Fibroblast of skin of left quadriceps (primary cell): ENCODE data around the gene MFAP4.
"Not testable (repeated sequence)": the region's sequence is repeated elsewhere in the genome, so short reads cannot be mapped to it uniquely, and the experiment has no call there.

Experiments used
- DNase-seq, 2 experiments: peaks; one replicate each; pipeline ENCODE4 v3.0.0-alpha.2; 2013; ENCODE audit warnings: low read depth in 2 of 2

MFAP4 gene

DNA sequence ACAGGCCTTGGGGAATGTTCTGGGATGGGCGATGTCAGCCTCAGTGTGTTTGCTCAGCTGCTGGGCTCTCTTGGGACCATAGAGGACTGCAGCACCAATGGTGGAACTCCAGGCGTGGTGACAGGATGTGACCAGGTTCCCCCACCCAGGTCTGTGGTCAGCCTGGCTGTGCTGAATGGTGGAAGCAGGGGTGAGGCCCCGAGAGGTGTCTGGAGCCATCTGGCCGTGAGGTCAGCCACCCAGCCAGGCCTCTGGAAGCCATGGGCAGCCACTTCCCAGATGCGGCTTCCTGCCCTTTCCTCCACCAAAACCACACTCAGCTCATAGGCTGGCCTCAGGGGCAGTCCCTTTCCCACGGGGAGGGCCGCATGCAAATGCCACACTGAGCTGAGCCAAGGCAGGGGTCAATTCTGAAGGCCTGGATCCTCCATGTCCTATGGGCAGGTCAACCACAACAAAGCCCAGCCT lies 16.5 kb downstream of the MFAP4 start:
- no peak for DNase-seq

DNA sequence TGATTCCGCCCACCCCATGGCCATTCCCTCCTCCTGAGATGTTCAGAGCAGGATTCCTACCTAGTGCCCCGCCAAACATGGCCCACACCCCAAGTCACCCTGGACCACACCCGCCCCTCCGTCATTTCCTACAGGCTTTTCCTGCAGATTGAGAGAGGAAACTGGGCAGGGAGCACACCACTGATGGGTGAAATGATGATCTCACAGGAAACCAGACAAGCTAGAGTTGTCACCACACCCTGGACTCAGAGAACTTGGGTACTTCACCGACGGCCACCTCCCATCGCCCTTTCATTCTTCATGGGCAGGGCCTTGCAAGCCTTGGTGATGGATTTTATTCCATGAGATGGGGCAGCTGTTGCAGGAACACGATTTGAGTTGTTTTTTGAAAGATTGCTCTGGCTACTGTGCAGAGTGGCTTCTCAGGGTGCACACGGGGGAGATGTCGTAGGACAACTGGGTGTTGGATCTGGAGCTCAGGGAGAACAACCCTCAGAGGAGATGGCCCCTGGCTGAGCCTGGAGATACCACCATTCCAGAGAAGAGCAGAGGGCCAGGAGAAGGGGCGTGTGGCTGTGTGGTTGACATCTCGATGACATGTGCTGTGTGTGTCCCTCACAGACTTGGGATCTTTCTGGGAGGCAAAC lies 17.0 kb downstream of the MFAP4 start:
- no peak for DNase-seq

DNA sequence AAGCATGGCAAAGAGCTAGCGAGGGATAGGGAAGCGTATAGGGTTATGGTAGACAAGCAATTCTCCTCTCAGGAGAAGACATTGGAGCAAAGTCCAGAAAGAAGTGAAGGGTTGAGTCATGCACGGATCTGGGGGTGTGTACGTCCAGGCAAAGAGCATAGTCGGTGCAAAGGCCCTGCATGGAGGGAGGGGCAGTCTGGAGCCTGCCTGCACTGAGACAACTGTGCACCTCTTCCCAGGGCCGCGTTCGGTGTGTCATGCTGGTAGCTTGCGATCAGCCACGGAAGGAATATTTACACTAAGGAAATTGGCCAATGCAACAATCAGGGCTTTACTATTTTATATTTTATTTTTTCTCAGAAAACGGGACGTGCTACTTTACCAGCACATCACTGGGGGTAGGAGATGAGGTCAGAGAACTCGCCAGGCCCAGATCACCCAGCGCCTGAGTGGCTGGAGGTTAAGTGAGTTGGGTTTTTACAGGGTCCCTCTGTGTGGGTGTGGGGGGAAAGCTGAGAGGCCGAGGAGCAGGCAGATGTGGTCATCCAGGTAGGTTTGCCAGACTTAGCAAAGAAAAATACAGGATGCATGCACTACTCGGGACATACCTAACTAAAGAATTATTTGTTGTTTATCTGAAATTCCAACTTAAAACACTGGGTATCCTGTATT lies 17.7 kb downstream of the MFAP4 start:
- DNase-seq, result no peak

DNA sequence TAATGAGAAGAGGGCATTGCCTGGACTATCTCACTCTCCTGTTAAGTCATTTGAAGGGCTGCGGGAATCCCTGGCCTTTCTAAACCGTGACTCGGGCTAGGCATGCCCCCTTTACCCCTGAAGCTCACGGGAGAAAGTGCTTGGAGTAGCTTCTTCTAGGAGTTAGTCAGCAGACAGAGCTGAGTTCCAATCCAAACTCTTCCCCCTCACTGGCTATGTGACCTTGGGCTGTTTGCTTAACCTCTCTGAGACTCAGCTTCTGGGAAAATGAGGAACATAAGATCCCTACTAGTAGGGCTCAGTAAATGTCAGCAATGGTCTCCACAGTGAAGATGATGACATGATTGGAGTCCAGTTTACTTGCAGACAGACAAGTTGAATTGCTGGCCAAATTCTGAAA lies 18.8 kb downstream of the MFAP4 start:
- no peak for DNase-seq

DNA sequence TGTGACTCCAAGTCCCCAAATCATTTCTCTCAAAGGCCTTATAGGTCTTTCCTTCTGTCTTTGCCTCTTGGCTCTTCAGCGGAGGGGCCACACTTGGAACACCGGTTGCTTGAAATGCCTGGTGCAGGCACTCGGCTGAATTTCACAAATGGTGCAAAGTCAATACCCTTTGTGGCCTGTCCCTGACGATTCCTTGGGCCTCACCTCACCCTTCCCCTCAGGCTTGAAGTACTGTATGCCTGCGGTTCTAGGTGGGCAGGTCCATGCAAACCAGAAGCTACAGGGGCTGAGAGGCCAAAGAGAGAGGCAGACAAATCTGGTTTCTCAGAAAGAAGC lies 20.4 kb downstream of the MFAP4 start:
- DNase-seq, result no peak

DNA sequence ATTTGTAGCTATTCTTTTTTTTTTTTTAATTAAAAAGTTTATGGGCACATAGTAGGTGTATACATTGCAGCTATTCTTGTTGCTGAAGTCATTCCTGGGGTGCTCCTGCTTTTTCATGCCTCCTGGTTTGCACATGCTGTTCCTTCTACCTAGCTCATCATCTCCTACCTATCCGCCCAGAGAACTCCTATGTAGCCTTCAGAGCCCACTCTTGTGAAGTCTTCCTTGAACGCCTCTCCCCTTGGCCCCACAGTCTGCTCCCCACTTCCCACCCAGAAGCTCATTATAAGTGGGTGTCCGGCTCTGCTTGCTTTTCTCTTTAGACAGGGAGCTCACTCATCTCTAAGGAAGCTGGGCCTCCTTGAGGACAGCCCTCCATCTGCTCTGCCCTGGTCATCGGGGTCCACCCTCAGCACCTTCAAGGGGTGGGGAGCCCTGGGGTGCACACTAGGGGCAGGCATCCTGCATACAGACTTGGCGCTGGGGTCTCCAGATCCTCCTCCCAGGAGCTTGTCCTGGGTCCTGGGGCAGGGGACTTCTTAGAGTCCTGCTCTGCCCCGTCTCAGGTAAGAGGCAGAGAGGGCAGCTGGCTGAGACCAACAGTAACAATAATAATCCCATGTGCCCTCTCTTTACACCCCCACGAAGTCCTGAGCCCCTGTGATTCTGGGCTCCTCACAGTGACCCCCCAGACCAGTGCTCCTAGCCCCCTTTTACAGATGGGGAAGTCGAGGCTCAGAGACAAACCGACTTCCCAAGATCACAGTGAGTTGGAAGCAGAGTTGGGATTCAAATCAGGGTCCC lies 21.0 kb downstream of the MFAP4 start:
- no peak for DNase-seq

DNA sequence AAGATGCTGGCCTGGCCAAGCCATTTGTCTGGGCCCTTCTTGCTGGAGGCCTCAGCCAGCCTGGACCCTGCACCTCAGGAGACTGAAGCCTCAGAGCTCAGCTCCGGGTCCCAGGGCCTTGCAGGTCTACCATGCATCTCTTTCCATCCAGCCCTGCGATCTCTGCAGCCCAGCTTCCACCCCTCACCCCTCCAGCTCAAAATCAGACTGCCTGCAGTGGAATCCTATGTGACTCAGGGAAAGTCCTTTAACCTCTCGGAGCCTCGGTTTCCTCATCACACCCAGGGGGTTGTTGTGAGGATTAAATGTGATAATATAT lies 21.5 kb downstream of the MFAP4 start:
- no peak for DNase-seq

DNA sequence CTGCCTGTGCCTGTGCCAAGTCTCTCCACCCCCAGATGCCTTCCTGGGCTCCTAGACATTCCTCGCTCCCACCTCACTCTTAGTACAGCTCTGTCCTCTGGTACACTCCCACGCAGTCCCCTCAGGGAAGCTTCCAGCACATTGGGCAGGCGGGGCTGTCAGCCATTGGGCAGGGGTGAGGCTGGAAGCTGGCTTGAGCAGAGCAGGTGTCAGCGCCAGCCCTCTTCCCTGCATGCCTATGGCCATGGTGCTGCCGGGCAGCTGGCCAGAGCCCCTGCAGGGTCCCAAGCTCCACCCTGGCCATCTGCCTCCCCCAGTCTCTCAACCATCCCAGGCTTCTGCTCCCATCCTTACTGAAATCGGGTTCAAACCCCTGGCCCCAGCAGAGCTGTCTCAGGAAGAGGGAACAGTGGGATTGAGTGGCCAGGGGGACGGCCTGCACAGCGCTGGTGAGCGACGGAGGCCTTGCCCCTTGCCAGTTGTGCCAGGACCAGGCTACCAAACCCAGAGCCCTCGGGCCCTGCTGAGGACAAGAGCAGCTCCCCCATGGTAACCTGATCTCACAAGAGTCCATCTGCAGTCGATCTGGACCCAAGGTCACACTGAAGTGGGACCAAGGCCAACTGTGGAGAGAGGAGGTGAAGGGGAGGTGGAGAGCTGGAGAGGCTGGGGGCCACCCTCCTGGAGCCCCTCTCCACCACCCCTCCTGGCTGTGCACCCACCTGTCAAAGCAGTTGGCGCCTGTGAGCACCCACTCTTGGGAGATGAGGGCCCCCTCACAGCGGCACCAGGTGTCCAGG lies 22.1 kb downstream of the MFAP4 start:
- DNase-seq, result no peak

DNA sequence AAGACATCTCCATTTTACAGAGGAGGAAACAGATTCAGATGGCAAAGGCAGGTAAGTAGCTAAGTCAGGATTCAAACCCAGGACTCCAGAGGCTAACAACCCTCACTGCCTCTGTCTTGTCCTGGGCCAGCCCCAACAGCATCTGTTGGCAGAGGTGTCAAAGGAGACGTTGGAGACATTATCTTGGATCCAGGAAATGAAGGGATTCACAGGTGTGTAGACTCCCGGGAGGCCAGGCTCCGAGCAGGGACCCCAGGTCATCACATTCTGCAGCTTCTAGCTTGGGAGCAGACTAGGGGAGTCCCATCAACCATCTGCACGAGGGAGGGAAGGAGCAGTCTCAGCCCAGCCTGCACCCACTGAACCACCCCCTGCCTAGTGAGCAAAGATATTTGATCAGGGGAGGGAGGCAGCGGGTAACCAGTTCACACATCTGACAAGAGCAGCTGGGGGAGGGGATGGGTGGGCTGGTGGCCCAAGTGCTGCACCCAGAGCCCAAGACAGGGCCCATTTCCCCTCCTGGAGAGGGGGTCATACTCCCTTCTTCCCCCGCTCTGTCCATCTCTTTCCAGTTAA lies 23.4 kb downstream of the MFAP4 start:
- DNase-seq, result no peak

DNA sequence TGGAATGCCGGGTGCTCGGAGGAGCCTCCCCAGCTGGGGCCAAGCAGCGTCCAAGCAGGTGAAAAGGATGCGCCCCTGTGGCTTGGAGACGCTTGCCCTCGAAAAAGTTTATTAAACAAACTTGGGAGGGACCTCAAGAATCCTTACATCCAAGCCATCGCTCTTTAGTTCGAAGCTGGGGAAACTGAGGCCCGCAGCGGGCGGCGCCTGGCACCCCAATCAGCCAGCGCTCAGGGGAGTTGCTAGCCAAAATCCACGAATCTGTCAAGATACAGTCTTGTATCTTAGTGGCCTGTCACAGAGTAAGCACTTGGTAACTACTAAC lies 23.9 kb downstream of the MFAP4 start:
- no peak for DNase-seq

DNA sequence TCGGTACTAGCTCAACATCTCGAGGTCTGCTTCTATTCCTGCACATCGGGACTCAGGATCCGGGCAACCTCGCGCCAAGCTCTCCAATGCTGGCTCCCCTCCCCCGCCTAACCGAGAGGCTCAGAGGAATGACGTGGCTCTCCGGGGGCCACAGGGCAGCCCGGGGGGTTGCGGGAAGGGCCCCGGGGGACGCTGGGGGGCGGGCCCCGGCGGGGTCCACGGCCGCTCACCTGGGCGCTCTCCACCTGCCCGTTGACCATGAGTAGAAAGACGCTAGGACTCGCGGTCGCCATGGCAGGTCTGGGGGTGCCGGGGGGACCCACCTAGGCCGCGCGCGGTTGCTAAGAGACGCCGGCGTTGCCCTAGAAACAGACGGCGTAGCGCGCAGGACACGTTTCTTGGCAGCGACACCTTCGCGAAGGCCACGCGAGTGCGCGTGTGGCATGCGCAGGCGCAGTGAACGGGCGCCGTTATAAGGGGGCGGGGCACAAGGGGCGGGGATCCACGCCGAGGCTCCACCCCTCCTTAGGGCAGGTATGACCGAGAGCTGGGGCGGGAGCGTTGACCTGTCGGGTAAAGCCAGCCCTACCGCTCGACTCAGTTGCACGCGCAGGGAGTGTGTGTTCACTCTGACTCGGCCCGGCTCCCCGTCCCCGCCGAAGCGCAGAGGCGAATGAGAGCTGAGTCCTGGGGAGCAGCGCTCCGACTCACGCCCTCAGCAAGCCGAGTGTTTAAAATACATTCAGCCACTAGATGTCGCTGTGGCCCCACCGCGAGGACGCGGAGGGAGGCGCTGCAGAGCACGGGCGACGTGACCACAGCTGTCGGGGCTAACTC lies 24.5 kb downstream of the MFAP4 start, which contains the start of gene B9D1:
Gene B9D1, minus strand, starts transcription at position 447 of the 837 bp plus-strand sequence. Its CDS starts 154 bp downstream, at position 293.
- DNase-seq, result peak; percentile 85 to 88

DNA sequence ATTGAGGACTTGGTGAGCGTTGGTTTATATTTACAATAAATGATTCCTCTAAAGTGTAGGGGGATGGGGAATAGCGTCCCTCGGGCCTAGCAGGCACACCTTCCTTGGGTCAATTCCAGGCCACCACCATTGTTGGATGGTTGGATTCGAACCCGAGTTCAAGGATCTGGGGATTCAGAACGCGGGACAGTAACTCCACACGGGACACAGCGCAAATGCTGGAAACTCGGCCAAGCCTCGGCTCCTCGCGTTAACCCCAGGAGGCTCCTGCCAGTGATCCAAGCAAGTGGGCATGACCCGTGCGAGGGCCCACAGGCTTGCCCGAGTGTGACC lies 25.1 kb downstream of the MFAP4 start:
- DNase-seq, result no peak

DNA sequence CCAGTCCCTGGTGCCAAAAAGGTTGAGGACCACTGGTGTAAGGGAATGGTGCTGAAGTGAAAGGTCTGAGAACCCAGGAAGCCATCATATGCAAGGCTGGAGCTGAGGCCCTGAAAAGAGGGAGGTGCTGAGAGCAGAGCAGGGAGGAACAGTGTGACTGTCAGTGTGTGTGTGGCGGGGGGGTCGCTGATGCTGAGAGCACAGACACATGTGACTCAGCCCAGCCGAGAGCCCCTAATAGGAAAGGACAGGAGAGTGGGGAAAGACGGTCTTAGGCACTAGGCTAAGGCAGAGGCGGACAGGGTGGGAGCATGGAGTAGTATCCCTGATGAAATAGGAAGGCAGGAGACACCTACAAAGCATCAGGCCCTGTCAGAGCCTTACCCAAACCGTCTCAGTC lies 25.7 kb downstream of the MFAP4 start:
- no peak for DNase-seq

DNA sequence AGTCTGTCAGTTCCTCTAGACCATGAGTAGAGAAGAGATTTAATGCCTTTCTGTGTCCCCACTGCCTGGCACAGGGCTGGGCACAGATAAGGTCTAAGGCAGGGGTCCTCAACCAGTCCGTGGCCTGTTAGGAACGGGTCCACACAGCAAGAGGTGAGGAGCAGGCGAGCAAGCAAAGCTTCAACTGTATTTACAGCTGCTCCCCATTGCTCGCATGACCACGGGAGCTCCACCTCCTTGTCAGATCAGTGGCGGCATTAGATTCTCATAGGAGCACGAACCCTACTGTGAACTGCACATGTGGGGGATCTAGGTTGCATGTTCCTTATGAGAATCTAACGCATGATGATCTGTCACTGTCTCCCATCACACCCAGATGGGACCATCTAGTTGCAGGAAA lies 26.2 kb downstream of the MFAP4 start:
- no peak for DNase-seq

DNA sequence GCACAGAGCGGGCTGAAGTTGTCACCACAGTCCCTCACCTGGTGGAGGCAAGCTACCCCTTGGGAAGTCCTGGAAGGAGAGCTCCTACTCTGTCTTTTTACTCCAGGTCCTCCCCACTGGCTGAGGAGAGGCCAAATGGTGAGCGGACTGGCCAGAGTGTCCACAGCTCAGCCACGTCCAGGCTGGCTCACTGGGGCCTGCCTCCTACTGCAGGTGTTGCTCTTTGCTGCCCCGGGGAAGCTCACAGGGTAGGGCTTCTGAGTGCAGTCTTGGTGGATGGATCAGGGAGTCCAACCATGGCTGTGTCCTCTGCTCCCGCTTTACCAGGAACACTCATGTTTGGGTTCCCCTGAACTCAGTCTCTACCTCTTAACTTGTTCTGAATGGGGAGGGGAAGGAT lies 27.1 kb downstream of the MFAP4 start:
- no peak for DNase-seq

DNA sequence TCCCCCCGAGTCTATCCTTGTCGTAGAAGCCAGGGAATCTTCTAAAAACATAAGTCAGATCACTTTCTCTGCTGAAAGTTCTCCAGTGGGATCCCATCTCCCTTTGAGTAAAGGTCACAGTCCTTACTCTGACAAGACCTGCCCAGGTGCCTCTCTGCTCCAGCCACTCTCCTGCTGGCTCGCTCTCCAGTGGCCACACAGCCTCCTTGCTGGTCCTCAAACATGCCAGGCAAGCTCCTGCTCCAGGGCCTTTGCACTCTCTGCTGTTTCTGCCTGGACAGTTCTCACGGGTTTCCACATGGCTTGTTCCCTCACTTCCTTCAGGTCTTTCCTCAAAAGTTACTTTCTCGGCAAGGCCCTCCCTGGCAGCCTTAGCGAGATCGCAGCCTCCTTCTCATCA lies 27.8 kb downstream of the MFAP4 start:
- DNase-seq, result no peak

DNA sequence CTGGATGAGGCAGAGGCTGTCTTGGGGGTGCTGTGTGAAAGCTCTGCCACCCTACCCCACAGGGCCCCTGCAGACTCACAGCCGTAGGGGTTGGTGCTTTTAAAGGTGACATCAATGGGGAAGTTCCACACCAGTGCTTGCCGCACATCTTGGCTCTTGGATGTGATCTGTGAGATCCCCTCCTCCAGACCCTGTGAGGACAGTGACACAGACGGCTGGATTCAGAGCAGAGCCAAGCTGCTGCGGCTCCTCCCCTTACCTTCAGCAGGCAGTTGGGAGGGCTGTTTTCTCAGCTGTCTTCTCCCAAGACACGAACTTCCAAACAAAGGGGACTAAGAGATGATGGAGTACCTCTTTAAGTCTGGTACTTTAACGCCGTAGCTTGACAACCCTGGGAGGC lies 29.2 kb downstream of the MFAP4 start:
- no peak for DNase-seq

DNA sequence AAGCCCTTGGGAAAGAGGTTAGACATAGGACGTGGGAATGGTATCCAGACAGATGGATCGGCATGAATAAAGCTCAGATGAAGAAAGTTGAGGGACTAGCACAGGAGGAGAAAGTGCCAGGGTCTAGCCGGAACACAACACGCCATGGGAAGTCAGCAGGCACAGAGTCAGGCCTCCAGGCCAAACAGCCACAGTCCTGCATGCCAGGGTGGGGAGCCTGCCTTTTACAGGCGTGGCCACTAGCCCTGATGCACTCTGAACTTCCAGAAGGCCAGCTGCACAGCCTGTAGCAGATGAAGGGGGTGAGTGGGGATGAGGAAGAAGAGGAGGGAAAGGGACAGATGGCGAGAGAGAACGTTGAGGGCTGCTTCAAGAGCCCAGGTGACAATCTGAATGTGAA lies 29.6 kb downstream of the MFAP4 start:
- no peak for DNase-seq

DNA sequence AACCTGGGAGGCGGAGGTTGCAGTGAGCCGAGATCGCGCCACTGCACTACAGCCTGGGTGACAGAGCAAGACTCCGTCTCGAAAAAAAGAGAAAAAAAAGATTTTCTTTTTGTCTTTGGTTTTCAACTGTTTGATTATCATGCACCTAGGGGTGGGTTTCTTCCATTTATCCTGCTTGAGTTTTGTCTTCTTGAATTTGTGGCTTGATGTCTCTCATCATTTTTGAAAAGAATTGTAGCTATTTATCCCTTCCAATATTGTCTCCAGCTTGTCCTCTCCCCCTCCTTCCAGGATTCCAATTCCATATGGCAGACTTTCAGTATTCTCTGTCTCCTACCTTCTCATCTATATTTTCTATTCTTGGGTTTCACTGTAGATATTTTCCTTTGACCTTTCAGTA lies 32.2 kb downstream of the MFAP4 start:
- no peak for DNase-seq

DNA sequence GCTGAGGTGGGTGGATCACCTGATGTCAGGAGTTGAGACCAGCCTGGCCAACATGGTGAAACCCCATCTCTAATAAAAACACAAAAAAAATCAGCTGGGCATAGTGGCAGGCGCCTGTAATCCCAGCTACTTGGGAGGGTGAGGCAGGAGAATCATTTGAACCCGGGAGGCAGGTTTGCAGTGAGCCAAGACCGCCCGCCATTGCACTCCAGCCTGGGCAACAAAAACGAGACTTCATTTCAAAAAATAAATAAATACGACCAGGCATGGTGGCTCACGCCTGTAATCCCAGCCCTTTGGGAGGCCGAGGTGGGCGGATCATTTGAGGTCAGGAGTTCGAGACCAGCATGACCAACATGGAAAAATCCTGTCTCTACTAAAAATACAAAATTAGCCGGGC lies 33.6 kb downstream of the MFAP4 start:
- not testable (repeated sequence) for DNase-seq

DNA sequence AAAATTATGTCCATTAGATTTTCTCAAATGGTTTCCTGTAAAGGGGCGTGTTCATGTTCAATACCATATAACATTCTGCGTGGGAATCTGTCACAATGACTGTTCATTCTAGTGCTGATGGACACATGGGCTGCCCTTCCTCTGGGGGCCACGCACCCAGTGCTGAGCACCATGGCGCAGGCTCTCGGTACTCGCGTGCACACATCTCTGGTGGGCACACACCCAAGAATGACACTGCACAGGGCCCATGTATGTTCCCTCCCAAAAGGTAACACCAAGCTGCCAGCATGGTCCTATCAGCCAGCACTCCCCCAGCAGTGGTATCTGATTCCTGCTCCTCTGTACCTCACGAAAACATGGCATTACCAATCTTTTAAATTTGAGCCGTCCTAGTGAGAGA lies 38.2 kb downstream of the MFAP4 start:
- DNase-seq, result no peak
